NCI-H82 treated with DMSO at 0.1 percent for 48 hours (cell line): ENCODE results near the gene PCED1B.
"Not testable (repeated sequence)": the region's sequence is repeated elsewhere in the genome, so short reads cannot be mapped to it uniquely, and the experiment has no call there.

Source experiments
- DNase-seq: peaks from one replicate; lab custom pipeline; 2025; ENCODE audit not compliant: unreplicated experiment; lab: John Stamatoyannopoulos, UW

PCED1B gene, protein sequence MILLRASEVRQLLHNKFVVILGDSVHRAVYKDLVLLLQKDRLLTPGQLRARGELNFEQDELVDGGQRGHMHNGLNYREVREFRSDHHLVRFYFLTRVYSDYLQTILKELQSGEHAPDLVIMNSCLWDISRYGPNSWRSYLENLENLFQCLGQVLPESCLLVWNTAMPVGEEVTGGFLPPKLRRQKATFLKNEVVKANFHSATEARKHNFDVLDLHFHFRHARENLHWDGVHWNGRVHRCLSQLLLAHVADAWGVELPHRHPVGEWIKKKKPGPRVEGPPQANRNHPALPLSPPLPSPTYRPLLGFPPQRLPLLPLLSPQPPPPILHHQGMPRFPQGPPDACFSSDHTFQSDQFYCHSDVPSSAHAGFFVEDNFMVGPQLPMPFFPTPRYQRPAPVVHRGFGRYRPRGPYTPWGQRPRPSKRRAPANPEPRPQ

DNA sequence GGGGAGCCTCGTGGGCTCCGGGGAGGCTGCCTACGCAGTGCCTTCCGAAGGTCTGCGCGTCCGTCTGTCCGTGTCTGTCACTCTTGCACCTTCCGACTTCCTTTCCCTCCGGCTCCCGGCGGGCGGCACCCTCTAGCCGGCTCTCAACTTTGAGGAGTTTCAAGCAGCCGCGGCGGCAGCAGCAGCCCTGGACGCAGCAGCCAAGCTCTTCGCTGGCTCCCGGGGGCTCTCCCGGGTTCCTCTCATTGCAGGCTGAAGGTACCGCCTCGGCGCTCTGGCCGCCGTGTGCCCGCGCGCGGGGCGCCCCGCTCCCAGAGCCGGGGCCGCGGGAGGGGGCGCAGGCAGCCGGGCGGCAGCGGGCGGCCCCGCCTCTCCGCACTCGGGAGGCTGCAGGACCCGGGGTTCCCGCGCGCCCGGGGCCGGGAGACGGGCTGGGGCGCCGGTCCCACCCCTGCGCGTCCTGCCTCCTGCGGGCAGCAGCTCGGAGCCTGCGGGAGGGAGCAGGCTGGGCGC is at the start of gene PCED1B, which contains the start of gene AMIGO2:
PCED1B (plus strand) TSS at position 154 of the 513 bp plus-strand sequence. CDS start 155,443 bp downstream, outside the sequence.
AMIGO2 (minus strand) TSS at position 492 of the 513 bp plus-strand sequence. CDS start 957 bp downstream, outside the sequence.
- peak; percentile 9 for DNase-seq

DNA sequence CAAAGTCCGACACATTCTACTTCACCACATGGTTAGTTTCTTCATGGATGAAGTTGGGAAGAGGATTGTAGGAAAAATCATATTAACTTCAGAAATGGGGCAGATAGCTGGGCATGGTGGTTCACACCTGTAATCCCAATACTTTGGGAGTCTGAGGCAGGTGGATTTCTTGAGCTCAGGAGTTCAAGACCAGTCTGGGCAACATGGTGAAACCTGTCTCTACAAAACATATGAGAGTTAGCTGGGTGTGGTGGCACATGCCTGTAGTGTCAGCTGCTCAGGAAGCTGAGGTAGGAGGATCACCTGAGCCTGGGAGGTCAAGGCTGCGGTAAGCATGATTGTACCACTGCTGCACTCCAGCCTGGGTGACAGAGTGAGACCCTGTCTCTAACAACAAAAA is 49.5 kb upstream of the PCED1B start:
- no peak for DNase-seq

DNA sequence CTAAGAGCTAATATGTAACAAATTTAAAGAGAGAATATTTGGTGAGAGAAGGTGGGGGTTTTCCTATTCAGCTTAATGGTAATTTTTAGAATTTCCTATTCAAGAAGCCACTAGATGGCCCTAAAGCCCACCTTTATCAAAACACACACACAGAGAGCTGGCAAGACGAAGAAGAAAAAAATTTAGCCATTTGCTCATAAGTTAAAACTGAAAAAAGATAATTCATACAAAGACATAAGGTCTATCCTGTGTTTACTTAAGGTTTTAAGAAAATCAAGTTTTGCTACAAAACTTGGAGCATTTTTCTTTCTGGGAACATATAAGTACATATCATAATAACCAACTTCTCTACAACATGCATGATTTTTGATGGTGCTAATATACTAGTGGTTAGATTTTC is 46.8 kb upstream of the PCED1B start:
- DNase-seq: no peak

DNA sequence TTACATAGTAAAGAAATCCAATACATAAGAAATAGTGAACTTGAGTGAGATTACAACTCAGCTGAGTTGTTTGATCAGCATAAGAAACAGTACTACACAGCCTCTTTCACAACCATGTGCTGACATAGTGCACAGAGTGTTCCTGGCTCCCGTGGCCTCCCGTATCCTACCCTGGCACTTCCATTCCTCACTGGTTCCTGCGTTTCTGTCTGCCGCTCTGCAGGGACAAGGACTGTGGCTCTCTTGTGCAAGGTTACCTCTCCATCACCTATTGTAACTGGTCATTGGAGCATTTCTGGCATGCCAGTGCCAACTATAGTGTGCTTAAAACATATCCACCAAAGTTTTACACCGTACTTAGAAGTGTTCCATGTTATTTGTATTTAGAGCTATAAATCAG is 46.3 kb upstream of the PCED1B start:
- no peak for DNase-seq

DNA sequence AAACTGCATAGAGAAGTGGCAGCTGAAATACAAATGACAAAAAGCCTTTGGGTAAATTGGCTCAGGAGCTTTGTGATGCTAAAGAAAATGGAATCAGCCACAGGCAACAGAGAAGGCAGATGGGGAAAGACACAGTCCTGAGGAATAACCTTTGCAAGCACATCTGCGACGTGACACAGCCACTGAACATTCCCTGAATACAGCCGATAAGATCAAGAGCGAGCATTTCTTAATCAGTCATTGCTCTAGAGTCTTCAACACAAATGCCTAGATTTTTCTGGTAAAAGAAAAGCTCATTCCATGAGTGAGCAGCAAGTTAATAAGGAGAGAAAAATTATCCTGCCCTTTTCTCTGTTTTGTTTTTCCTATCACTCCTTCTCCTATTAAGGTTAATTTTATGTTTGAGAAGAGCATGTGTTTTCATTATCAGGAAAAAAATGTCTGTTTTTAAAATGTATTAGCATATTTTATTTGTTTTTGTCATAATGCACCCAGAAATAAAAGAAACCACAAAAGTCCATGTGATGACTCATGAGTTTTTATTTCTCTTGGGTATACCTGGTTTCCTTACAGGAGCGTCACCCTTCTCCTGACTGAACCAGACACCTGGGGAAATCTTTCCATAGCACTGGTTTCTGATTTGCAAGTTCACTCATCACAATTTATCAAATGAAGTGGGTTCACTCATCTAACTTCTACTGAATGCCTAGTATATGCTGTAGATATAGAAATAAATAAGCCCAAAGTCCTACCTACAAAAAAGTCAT is 45.4 kb upstream of the PCED1B start:
- no peak for DNase-seq

DNA sequence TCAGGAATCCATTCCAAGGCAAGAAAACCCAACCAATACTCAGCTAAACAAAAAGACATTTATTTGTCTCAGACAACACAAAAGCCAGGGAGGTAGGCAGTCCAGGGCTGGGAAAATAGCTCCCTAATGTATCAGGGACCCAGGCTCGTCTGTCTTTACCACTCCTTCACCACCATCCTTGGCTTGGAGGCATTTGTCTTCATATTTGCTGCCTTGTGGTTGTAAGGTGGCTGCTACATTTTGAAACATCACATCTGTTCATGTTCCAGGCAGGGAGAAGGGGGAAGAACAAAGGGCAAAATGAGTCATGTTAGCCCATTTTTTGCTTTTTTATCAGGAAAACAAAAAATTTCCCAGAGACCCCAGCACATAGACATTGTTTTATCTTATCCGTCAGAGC is 44.8 kb upstream of the PCED1B start:
- DNase-seq: no peak

DNA sequence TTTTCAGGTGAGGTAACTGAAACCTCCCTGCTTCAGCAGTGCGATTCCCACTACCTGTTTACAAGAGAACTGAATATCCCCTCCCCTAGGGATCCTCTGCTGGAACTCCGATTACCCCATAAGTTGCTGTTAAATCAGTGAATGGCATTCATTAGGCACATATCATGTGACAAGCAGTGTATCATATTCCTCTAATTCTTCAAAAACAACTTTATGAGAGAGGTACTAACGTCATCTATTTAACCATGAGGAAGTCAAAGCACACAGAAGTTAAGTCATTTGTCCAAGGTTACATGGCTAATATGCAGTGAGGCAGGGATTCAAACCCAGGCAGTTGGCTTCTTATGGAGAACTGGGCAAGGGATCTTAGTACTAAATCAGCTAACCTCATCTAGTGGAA is 43.9 kb upstream of the PCED1B start:
- DNase-seq: no peak

DNA sequence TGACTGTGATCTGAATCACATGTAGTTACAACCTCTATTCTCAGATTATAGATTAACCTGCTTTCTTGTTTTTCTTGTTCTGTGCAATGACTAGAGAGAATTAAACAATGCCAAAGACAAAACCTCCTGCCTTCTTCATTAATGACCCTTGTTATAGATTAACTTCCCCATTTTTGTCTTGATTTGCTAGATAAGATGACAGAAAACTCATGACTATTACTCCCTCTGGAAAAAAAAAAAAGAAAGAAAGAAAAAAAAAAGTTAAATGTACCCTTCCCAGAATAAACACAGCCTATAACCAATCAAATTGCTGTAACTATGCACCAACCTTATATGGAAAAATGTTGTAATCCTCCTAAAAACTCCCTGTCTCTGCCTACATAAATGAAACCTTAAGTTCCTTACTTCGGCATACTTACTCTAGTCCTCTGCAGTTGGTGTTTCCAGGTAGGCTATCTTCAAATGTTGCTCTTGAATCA is 41.1 kb upstream of the PCED1B start:
- no peak for DNase-seq

DNA sequence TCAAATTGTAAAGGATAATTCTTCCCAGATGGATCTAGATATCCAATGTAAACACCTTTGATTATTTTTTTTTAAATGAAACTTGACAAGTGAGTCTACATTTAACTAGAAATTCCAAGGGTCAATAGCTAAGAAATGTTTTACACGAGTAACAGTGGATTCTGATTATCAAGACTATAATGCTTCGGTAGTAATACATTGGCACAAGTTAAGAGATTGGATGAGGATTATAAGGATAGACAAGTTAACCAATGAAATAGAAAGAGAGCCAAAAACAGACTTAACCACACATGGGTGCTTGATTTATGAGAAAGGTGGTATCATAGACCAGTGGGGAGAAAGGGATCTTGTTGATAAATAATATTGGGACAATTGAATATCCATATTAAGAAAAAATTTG is 40.3 kb upstream of the PCED1B start:
- DNase-seq: no peak

DNA sequence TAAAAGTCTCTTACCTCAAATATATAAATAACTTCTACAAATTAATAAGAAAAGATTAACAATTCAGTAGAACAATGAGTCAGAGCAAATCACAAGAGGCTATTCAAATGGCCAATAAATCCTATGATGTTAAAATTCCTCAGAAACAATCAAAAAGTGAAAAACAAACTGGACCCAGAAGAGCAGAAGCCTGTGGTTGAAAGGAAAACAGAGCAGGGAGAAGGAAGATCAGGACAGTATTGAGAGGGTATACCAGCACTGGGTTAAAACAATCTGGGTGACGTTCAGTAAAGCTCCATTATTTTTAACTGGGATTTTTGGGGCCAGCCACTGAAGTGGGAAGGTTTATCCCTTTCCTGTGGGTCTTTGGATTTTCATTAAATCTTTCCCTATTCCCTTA is 39.7 kb upstream of the PCED1B start:
- DNase-seq: no peak

DNA sequence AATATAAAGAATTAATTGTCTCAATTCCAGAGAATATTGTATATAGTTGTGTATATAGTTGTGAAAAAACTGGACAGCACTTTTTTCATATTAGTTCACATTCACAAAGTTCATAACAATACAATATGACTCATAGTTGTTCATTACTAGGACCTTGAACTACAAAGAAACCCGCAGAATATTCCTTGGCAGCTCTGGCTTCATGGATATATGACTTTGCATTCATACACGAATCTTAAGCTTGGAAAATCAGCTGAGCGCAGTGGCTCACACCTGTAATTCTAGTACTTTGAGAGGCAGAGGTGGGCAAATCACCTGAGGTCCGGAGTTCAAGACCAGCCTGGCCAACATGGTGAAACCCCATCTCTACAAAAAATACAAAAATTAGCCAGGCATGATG is 38.1 kb upstream of the PCED1B start:
- no peak for DNase-seq

DNA sequence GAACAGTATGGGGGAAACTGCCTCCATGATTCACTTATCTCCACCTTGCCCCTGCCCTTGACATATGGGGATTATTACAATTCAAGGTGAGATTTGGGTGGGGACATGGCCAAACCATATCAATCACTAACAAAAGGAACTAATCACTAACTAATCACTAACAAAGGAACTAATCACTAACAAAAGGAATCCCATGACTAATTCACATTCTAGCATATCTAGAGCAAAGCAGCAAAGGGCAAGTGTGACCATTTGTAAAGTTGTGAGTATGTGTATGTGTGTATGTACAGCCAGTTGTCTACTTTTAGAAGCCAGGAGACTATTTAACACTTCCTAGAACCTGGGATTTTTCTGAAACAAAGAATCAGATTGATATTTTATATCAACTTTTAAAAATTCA is 30.9 kb upstream of the PCED1B start:
- no peak for DNase-seq

DNA sequence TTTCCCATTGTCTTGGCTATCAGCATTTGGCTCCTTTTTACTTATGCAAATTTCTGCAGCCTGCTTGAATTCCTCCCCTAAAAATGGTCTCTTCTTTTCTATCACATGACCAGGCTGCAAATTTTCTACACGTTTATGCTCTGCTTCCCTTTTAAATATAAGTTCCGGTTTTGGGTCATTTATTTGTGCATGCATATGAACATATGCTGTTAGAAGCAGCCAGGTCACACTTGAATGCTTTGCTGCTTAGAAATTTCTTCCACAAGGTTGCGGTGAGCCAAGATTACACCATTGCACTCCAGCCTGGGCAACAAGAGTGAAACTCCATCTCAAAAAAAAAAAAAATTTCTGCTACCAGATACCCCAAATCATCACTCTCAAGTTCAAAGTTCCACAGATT is 28.1 kb upstream of the PCED1B start:
- DNase-seq: not testable (repeated sequence)

DNA sequence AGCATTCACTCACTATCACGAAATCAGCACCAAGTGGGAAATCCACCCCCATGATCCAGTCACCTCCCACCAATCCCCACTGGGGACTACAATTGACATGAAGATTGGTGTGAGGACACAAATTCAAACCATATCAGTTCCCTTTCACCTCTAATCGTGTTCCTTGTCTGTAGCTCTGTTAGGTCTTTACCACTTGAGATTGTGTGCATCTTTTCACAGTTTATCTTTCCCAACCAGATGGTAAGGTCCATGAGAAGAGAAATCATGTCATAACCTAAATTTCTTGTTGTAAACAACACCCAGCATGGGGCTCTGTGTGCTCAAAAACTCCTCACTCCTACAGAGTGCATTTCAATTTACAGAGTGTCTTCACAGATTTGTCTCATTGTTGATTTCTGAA is 27.1 kb upstream of the PCED1B start:
- DNase-seq: no peak

DNA sequence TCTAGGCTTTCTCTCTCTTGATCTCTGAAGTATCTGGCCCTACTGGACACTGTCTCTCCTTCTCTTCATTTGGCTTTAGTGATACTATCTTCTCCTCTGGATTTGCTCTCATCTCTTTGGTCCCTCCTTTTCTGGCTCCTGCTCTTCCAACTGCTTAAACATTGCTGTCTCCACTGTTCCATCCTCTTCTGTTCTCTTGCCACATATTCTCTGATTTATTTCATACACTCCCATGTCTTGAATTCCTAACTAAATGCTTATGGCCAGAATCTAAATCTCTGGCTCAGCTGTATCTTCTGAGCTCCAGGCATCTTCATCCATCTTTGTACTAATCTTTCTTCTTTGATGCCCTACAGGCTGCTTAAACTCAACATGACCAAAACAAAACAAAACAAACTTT is 25.5 kb upstream of the PCED1B start:
- DNase-seq: no peak

DNA sequence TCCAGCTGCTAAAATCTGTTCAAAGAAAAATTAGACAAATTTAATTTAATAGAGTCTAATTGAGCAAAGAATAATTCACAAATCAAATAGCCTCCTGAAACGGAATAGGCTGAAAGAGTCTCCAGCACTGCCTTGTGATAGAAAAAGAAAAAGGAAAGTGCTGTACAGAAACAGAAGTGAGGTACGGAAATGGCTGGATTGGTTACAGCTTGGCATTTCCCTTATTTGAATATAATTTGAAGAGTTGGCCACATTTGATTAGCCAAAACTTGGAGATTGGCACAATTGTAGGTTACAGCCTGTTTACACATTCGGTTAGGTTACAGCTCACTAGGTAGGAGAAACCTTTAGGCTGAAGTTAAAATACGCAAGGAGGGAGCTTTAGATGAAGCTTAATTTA is 24.8 kb upstream of the PCED1B start:
- DNase-seq: no peak

DNA sequence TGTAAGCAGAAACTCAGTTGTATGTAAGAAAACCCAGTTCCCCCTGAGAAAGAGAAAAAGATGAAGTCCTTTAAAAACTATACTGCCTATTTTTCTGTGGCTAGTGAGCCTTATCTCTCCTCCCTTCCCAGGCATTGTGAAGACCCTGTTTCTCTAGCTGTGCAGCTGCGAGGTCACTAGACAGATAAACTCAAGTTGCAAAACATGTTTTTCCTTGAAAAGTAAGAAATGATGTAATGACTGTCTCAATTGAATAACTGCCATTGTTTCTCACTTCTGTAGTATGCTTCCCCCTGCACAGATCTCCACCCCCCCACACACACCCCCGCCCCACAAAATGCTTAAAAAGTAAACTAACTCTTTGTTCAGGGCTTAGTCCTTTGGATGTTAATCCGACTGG is 23.6 kb upstream of the PCED1B start:
- not testable (repeated sequence) for DNase-seq

DNA sequence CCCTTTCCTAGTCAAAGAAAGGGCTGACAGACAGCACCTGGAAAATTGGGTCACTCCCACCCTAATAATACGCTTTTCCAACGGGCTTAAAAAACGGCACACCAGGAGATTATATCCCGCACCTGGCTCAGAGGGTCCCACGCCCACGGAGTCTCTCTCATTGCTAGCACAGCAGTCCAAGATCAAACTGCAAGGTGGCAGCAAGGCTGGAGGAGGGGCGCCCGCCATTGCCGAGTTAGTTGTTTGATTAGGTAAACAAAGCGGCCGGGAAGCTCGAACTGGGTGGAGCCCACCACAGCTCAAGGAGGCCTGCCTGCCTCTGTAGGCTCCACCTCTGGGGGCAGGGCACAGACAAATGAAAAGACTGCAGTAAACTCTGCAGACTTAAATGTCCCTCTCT is 22.5 kb upstream of the PCED1B start:
- not testable (repeated sequence) for DNase-seq

DNA sequence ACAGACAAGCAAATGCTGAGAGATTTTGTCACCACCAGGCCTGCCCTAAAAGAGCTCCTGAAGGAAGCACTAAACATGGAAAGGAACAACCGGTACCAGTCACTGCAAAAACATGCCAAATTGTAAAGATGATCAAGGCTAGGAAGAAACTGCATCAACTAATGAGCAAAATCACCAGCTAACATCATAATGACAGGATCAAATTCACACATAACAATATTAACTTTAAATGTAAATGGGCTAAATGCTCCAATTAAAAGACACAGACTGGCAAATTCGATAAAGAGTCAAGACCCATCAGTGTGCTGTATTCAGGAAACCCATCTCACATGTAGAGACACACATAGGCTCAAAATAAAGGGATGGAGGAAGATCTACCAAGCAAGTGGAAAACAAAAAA is 20.8 kb upstream of the PCED1B start:
- DNase-seq: not testable (repeated sequence)

DNA sequence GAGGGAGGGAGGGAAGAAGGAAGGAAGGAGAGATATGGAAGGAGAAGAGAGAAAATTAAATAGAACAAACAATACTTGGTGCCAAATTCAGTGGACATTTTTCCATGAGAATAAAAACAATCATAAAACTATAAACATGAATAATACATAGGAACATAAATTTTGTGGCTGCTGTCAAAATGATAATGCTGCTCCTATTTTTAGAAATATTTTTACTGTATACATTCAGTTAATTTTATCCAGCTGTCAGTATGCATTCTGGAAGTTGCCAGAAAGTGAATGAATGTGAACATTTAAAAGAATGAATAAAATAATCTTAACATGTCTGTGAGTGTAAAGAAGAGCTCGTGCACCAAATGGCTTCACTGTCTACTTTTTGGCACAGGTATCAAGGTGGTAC is 13.9 kb upstream of the PCED1B start:
- DNase-seq: no peak

DNA sequence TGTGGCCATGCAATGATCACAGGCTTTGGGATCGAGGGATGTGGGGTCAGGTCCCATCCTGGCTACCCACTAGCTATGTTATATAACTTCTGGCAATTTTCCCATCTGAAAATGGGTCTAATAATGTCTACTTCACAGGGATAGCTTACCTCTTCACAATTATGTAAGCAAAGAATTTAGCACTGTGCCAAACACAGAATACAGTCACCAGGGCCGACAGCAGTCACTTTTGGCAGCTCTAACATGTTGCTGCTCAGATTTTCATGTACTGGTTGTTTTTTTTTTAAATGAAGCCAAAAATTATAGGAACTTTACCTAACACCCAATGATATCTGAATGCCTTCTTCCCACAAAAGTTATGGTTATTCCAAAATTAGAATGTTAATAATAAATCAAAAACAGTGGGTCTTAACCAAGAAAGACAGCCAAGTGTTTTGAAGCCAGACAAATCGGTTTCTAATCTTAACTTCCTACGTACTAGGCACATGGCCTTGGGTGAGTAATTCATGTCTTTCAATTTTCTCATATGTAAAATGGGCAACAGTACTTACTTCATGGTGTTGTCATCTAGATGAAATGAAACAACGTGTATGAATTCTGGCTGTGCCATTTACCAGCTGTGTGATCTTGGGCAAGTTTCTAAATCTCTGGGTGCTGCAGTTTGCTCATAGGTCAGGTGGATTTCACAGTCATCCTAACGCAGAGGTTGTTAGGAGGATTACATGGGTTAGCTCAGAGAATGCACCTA is 13.0 kb upstream of the PCED1B start:
- no peak for DNase-seq
